Endothelial cell of umbilical vein (primary cell): ENCODE results near the gene TMEM18.

ENCODE experiments used
- EZH2 ChIP-seq: IDR thresholded peaks from 2 replicates; pipeline ENCODE4 v1.6.1; 2012; ENCODE audit warnings: borderline replicate concordance, low read depth, mild to moderate bottlenecking, moderate library complexity, low read length, inconsistent platforms; ENCODE audit not compliant: severe bottlenecking
- JUN ChIP-seq: IDR thresholded peaks from 2 replicates; pipeline ENCODE4 v1.6.1; 2011; ENCODE audit warnings: borderline replicate concordance, low read depth; ENCODE audit not compliant: insufficient read length, insufficient read depth
- POLR2A ChIP-seq: IDR thresholded peaks from 2 replicates; pipeline ENCODE4 v1.6.1; 2012; ENCODE audit warnings: low read depth, mild to moderate bottlenecking, control low read depth, low read length
- POLR2AphosphoS5 ChIP-seq: IDR thresholded peaks from 2 replicates; pipeline ENCODE4 v1.6.1; 2012; ENCODE audit warnings: low read depth, mild to moderate bottlenecking, control low read depth, low read length, moderate library complexity; ENCODE audit not compliant: insufficient read depth
- TF ChIP-seq, protein P1 (sequence below), 2 donors: IDR thresholded peaks; 1 replicate in 1 of 2; 2 replicates in 1 of 2; pipeline ENCODE4 v1.5.1; 2011; ENCODE audit warnings: low read length in 2 of 2, mild to moderate bottlenecking in 2 of 2, moderate library complexity in 2 of 2, control low read depth in 1 of 2, inconsistent platforms in 1 of 2, low read depth in 1 of 2; ENCODE audit not compliant: insufficient read depth in 1 of 2; ENCODE audit errors: extremely low read depth in 1 of 2

DNA sequence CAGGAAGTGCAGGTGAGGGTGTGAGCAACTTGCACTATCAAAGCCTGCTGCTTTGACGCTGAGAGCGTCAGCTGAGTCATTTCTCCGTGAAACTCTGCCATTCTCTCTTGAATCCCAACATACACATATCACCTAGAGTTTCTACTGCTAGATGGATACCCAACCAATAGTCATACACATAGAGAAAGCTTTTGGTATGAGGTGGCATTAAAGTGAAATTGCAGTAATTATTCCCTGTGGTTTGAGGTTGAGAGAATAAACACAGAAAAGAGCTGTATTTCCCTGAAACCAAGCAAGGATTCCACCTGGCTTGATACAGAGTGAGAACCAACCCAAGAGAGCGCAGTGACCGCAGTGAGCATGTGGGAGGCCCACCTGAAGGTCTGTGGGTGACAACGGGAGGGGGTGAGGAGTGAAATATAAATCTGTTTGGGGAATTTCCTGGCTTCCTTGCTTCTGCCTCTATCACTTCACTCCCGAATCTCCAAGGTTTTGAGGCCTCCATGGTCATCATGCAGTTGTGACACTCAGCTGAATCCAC lies 28.8 kb upstream of the TMEM18 start:
- TF ChIP-seq POLR2AphosphoS5 (no peak), JUN (no peak), POLR2A (no peak), EZH2 (no peak)
- TF ChIP-seq, protein P1, sequence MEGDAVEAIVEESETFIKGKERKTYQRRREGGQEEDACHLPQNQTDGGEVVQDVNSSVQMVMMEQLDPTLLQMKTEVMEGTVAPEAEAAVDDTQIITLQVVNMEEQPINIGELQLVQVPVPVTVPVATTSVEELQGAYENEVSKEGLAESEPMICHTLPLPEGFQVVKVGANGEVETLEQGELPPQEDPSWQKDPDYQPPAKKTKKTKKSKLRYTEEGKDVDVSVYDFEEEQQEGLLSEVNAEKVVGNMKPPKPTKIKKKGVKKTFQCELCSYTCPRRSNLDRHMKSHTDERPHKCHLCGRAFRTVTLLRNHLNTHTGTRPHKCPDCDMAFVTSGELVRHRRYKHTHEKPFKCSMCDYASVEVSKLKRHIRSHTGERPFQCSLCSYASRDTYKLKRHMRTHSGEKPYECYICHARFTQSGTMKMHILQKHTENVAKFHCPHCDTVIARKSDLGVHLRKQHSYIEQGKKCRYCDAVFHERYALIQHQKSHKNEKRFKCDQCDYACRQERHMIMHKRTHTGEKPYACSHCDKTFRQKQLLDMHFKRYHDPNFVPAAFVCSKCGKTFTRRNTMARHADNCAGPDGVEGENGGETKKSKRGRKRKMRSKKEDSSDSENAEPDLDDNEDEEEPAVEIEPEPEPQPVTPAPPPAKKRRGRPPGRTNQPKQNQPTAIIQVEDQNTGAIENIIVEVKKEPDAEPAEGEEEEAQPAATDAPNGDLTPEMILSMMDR (IDR thresholded peaks at IDR 0.05; ENCODE audit: extremely low read depth in 1 of 2, insufficient read depth in 1 of 2, low read depth in 1 of 2, low read length in 2 of 2), result no peak
